ENCODE measurements around the gene DOCK8. TPM values are rescaled to one million over a fixed set of nuclear protein-coding genes. Genes with fewer than 3 reads are reported as not detected.

The DOCK8 gene
- total RNA-seq, 1 experiment from 2014 or later = 39.1 TPM

GRCh38 chr9:436482-436881, 221.8 kb downstream of the DOCK8 start:
- H3K9me2 ChIP-seq (replicated peaks; ENCODE audit: insufficient read depth, low read length) = no peaks in the 10 kb centered on the region
- no peak for DNase-seq
- peaks cover 3% of the 10 kb centered on the region; the same call in 1 of the 2 replicates for H3K36me3 ChIP-seq (ENCODE audit: insufficient read depth, low read length)
- no peaks in the 10 kb centered on the region for H3K27me3 ChIP-seq (ENCODE audit: low read length)
- no peak overlapping the region for H3K4me3 ChIP-seq (ENCODE audit: low read length)
- no peaks in the 10 kb centered on the region for H4K20me1 ChIP-seq (ENCODE audit: insufficient read depth, low read depth, low read length)
- H3K9ac ChIP-seq (ENCODE audit: low read length) = no peak overlapping the region
- peaks cover 7% of the 10 kb centered on the region for H3K4me1 ChIP-seq (ENCODE audit: low read length)
- no peak overlapping the region for H3K27ac ChIP-seq (ENCODE audit: low read length)
- no peaks in the 10 kb centered on the region for H3K9me3 ChIP-seq (ENCODE audit: low read length)
- H3K79me2 ChIP-seq (ENCODE audit: low read length) = no peaks in the 10 kb centered on the region
- H2AFZ ChIP-seq (ENCODE audit: low read length) = no peak overlapping the region
- H3K4me2 ChIP-seq (ENCODE audit: low read depth, low read length, poor library complexity, severe bottlenecking) = no peak overlapping the region

DNA sequence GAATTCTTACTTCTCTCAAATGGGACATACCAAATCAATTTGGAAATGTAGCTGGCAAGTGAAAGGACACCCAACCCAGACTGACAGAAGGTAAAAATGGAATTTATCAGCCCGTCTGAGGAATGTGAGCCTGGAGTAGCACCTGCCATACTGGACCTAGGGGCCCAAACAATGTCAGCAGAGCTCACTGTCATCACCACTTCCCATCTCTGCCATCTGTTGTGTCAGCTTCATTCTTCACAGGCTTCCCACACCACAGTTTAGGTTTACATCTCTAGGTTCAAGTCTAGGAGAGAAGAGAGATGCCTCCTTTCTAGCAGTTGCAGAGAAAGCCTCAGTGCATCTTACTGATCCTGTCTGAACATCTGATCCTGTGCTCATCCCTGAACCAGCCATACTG, 222.4 kb downstream of the DOCK8 start:
- Histone ChIP-seq H3K4me3 (ENCODE audit: low read length) (no peak overlapping the region), H3K4me2 (ENCODE audit: low read depth, low read length, poor library complexity, severe bottlenecking) (no peak overlapping the region), H3K4me1 (ENCODE audit: low read length) (peaks cover 7% of the 10 kb centered on the region), H3K9ac (ENCODE audit: low read length) (no peak overlapping the region), H3K9me3 (ENCODE audit: low read length) (no peaks in the 10 kb centered on the region), H3K36me3 (ENCODE audit: insufficient read depth, low read length) (peaks cover 3% of the 10 kb centered on the region; the same call in 1 of the 2 replicates), H3K27ac (ENCODE audit: low read length) (no peak overlapping the region), H4K20me1 (ENCODE audit: insufficient read depth, low read depth, low read length) (no peaks in the 10 kb centered on the region), H3K9me2 (replicated peaks; ENCODE audit: insufficient read depth, low read length) (no peaks in the 10 kb centered on the region), H3K79me2 (ENCODE audit: low read length) (no peaks in the 10 kb centered on the region), H3K27me3 (ENCODE audit: low read length) (no peaks in the 10 kb centered on the region), H2AFZ (ENCODE audit: low read length) (no peak overlapping the region)
- no peak for DNase-seq

GRCh38 chr9:437574-438001, 222.9 kb downstream of the DOCK8 start:
- Histone ChIP-seq H3K79me2 (ENCODE audit: low read length) (no peaks in the 10 kb centered on the region), H3K4me1 (ENCODE audit: low read length) (peaks cover 7% of the 10 kb centered on the region), H3K9me3 (ENCODE audit: low read length) (no peaks in the 10 kb centered on the region), H3K4me2 (ENCODE audit: low read depth, low read length, poor library complexity, severe bottlenecking) (no peak overlapping the region), H3K9me2 (replicated peaks; ENCODE audit: insufficient read depth, low read length) (no peaks in the 10 kb centered on the region), H3K27ac (ENCODE audit: low read length) (no peak overlapping the region), H2AFZ (ENCODE audit: low read length) (no peak overlapping the region), H3K9ac (ENCODE audit: low read length) (no peak overlapping the region), H3K27me3 (ENCODE audit: low read length) (no peaks in the 10 kb centered on the region), H4K20me1 (ENCODE audit: insufficient read depth, low read depth, low read length) (no peaks in the 10 kb centered on the region), H3K36me3 (ENCODE audit: insufficient read depth, low read length) (peaks cover 6% of the 10 kb centered on the region; the same call in 1 of the 2 replicates), H3K4me3 (ENCODE audit: low read length) (no peak overlapping the region)
- no peak for DNase-seq

DNA sequence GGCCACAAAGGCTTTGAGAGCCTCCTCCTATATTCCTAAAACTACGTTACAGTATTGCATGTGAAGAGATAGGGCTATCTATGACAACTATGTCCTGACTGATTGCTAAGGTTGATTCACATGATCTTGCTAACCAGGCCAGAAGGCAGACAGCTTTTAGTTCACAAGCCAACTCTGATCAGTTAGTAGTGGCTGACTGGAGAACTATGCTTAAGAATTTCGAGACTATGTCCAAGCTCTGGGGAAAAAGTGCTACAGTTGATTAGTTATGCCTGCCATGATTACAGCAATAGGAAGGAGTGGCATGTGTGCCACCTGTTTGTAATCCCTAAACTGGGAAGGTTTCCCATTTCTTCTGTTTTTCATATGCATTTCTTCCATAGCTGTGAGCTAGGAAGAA, 223.4 kb downstream of the DOCK8 start:
- Histone ChIP-seq H3K9me3 (ENCODE audit: low read length) (no peaks in the 10 kb centered on the region), H3K79me2 (ENCODE audit: low read length) (no peaks in the 10 kb centered on the region), H2AFZ (ENCODE audit: low read length) (no peak overlapping the region), H3K27ac (ENCODE audit: low read length) (no peak overlapping the region), H3K9me2 (replicated peaks; ENCODE audit: insufficient read depth, low read length) (no peaks in the 10 kb centered on the region), H3K4me2 (ENCODE audit: low read depth, low read length, poor library complexity, severe bottlenecking) (no peak overlapping the region), H3K27me3 (ENCODE audit: low read length) (no peaks in the 10 kb centered on the region), H3K9ac (ENCODE audit: low read length) (no peak overlapping the region), H3K4me3 (ENCODE audit: low read length) (no peak overlapping the region), H3K4me1 (ENCODE audit: low read length) (peaks cover 7% of the 10 kb centered on the region), H4K20me1 (ENCODE audit: insufficient read depth, low read depth, low read length) (no peaks in the 10 kb centered on the region), H3K36me3 (ENCODE audit: insufficient read depth, low read length) (peaks cover 7% of the 10 kb centered on the region; the same call in 1 of the 2 replicates)
- no peak for DNase-seq

DNA sequence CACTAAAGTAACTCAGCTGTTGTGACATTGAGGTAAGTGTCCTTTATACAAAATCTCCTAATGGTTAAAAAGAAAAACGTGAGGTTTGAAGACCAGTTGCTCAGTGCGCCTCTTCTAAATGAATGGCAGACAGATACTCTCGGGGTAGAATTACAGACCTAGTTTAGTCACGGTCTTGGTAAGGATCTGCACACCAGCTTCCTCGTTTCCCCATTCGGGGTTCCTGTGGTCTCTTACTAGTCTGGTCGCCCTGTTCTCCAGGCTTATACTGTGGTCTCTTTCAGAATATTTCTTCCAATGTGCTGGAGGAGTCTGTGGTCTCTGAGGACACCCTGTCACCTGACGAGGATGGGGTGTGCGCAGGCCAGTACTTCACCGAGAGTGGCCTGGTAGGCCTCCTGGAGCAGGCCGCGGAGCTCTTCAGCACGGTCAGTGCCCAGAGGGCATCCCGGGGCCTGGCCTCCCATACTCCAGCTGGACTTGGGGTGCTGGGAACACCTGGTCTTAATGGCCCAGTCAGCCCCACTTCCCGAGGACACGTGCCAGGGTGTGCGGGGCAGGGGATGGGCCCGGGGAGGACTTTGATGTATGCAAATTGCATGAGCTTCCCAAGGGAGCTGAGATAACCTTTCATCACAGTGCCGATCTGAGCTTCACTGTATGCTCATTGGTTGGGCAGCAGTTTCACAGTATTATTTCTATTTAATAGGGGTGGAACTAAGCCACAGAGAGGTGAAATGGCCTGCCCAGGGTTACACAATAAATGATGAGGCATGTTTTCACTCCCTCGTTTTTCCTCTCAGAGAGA, 224.5 kb downstream of the DOCK8 start:
- DNase-seq = no peak
- peaks cover 9% of the 10 kb centered on the region; the same call in 1 of the 2 replicates for H3K36me3 ChIP-seq (ENCODE audit: insufficient read depth, low read length)
- no peaks in the 10 kb centered on the region for H3K9me2 ChIP-seq (replicated peaks; ENCODE audit: insufficient read depth, low read length)
- H3K9me3 ChIP-seq (ENCODE audit: low read length) = no peaks in the 10 kb centered on the region
- H3K9ac ChIP-seq (ENCODE audit: low read length) = no peak overlapping the region
- H3K4me3 ChIP-seq (ENCODE audit: low read length) = no peak overlapping the region
- H3K27ac ChIP-seq (ENCODE audit: low read length) = no peak overlapping the region
- no peaks in the 10 kb centered on the region for H3K79me2 ChIP-seq (ENCODE audit: low read length)
- H3K4me2 ChIP-seq (ENCODE audit: low read depth, low read length, poor library complexity, severe bottlenecking) = no peak overlapping the region
- no peaks in the 10 kb centered on the region for H4K20me1 ChIP-seq (ENCODE audit: insufficient read depth, low read depth, low read length)
- no peaks in the 10 kb centered on the region for H3K27me3 ChIP-seq (ENCODE audit: low read length)
- H3K4me1 ChIP-seq (ENCODE audit: low read length) = peaks cover 7% of the 10 kb centered on the region
- no peak overlapping the region for H2AFZ ChIP-seq (ENCODE audit: low read length)

DNA sequence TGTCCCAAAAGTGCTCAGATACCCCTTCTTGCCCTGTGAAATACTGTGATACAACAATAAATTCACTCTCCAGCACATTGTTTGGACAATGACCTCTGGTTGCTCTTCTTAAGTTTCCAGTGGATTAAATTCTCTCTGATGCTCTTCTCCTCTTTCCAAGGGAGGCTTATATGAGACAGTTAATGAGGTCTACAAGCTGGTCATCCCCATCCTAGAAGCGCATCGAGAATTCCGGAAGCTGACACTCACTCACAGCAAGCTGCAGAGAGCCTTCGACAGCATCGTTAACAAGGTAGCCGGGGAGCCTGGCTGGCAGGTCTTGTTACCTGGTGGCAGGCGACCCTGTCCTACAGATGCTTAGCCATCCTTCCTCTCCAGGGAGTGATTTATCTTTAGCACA, 226.5 kb downstream of the DOCK8 start:
- Histone ChIP-seq H3K9me3 (ENCODE audit: low read length) (no peaks in the 10 kb centered on the region), H3K9ac (ENCODE audit: low read length) (no peak overlapping the region), H3K4me1 (ENCODE audit: low read length) (peaks cover 7% of the 10 kb centered on the region), H2AFZ (ENCODE audit: low read length) (no peak overlapping the region), H3K9me2 (replicated peaks; ENCODE audit: insufficient read depth, low read length) (no peaks in the 10 kb centered on the region), H4K20me1 (ENCODE audit: insufficient read depth, low read depth, low read length) (no peaks in the 10 kb centered on the region), H3K36me3 (ENCODE audit: insufficient read depth, low read length) (peaks cover 9% of the 10 kb centered on the region; the same call in 1 of the 2 replicates), H3K27me3 (ENCODE audit: low read length) (no peaks in the 10 kb centered on the region), H3K79me2 (ENCODE audit: low read length) (no peaks in the 10 kb centered on the region), H3K4me2 (ENCODE audit: low read depth, low read length, poor library complexity, severe bottlenecking) (no peak overlapping the region), H3K4me3 (ENCODE audit: low read length) (no peak overlapping the region), H3K27ac (ENCODE audit: low read length) (no peak overlapping the region)
- DNase-seq = no peak

DNA sequence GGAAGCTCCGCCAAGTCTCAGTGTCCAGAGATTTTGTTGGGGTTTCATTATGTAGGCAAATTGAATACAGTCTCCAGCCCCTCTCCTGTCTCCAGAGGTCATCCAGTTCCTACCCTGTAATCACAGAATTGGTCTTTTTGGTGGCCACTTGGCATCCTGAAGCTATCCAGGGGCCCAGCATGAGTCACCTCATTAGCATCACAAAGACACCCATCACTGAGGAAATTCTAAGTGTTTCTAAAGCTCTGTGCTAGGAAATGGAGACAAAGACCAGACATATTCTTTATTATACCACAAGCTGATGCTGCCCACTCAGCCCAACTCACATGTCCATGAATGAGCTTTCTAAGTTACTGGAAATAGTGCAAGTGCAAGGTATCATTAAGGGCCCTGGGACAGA, 229.9 kb downstream of the DOCK8 start:
- H3K36me3 ChIP-seq (ENCODE audit: insufficient read depth, low read length) = peaks cover 9% of the 10 kb centered on the region; the same call in 1 of the 2 replicates
- no peaks in the 10 kb centered on the region for H4K20me1 ChIP-seq (ENCODE audit: insufficient read depth, low read depth, low read length)
- H3K79me2 ChIP-seq (ENCODE audit: low read length) = no peaks in the 10 kb centered on the region
- no peak overlapping the region for H3K4me3 ChIP-seq (ENCODE audit: low read length)
- H3K27ac ChIP-seq (ENCODE audit: low read length) = no peak overlapping the region
- no peak overlapping the region for H3K4me2 ChIP-seq (ENCODE audit: low read depth, low read length, poor library complexity, severe bottlenecking)
- H3K9me2 ChIP-seq (replicated peaks; ENCODE audit: insufficient read depth, low read length) = no peaks in the 10 kb centered on the region
- H3K9ac ChIP-seq (ENCODE audit: low read length) = no peak overlapping the region
- H3K27me3 ChIP-seq (ENCODE audit: low read length) = no peaks in the 10 kb centered on the region
- H3K9me3 ChIP-seq (ENCODE audit: low read length) = no peaks in the 10 kb centered on the region
- DNase-seq = no peak
- no peak overlapping the region for H2AFZ ChIP-seq (ENCODE audit: low read length)
- H3K4me1 ChIP-seq (ENCODE audit: low read length) = peaks cover 1% of the 10 kb centered on the region

DNA sequence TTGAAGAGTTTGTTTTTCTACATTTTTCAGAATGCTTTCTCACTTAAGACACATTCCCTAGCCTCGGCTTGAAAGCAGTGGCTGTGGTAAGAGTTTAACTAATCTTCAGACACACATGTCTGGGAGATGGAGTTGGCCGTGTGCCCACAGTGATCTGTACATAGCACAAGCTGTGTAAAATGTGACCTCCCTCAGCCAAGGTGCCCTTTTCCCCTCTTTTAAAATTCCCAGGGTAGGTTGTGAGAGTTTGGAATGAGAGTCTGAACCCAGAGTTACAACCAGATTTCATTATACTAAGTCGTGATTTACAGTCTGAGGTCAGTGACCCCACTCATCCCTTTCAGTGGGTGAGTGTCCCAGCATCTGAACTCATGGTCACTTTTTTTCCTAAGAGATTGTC, 230.4 kb downstream of the DOCK8 start:
- H2AFZ ChIP-seq (ENCODE audit: low read length) = no peak overlapping the region
- H3K36me3 ChIP-seq (ENCODE audit: insufficient read depth, low read length) = peaks cover 9% of the 10 kb centered on the region; the same call in 1 of the 2 replicates
- H3K27me3 ChIP-seq (ENCODE audit: low read length) = no peaks in the 10 kb centered on the region

More for the DNA sequence above, 230.4 kb downstream of the DOCK8 start:
- H3K4me2 ChIP-seq (ENCODE audit: low read depth, low read length, poor library complexity, severe bottlenecking) = no peak overlapping the region
- H3K4me3 ChIP-seq (ENCODE audit: low read length) = no peak overlapping the region
- no peak overlapping the region for H3K27ac ChIP-seq (ENCODE audit: low read length)
- H3K4me1 ChIP-seq (ENCODE audit: low read length) = no peaks in the 10 kb centered on the region
- DNase-seq = no peak
- H4K20me1 ChIP-seq (ENCODE audit: insufficient read depth, low read depth, low read length) = no peaks in the 10 kb centered on the region
- no peaks in the 10 kb centered on the region for H3K79me2 ChIP-seq (ENCODE audit: low read length)
- no peak overlapping the region for H3K9ac ChIP-seq (ENCODE audit: low read length)
- H3K9me2 ChIP-seq (replicated peaks; ENCODE audit: insufficient read depth, low read length) = no peaks in the 10 kb centered on the region
- no peaks in the 10 kb centered on the region for H3K9me3 ChIP-seq (ENCODE audit: low read length)

Data from Karpas-422 (cell line).